ENCODE results near the gene TWSG1.
"Not testable (repeated sequence)": the region's sequence is repeated elsewhere in the genome, so short reads cannot be mapped to it uniquely, and the experiment has no call there.

The TWSG1 gene

DNA sequence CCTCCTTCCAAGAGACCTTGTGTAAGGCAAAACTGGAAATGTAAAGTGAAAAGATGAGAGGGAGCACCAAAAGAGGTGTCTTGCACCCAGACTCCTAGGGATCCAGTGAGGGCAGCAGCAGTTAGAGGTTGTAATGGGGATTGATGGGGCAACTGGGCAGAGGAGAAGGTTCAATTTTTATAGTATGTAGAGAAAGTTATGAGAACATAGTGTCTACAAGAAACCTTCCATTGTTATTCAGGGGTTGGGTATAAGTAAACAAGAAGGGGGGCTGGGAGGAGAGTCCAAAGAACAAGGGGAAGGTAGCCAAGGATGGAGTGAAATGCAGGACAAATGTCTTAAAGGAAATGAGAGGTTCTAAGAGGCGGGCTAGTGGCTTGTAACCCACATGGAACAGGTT, 89.1 kb downstream of the TWSG1 start:
- not testable (repeated sequence) for DNase-seq (ENCODE audit: low read depth in 3 of 3)

DNA sequence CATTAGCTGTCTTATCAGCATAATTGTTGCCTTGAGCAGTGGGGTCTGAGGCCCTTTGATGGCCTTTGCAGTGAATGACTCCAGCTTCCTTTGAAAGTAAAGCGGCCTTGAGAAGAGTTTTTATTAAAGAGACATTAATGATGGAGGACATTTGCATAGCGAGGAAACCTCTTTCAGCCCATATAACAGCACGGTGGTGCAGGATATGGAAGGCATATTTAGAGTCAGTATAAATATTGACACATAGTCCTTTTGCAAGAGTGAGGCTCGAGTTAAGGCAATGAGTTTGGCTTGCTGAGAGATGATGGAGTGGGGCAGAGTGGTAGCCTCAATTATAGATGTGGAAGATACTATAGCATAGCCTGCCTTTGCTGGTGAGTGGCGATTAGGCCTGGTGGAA, 89.7 kb downstream of the TWSG1 start:
- DNase-seq (ENCODE audit: low read depth in 3 of 3): not testable (repeated sequence)

DNA sequence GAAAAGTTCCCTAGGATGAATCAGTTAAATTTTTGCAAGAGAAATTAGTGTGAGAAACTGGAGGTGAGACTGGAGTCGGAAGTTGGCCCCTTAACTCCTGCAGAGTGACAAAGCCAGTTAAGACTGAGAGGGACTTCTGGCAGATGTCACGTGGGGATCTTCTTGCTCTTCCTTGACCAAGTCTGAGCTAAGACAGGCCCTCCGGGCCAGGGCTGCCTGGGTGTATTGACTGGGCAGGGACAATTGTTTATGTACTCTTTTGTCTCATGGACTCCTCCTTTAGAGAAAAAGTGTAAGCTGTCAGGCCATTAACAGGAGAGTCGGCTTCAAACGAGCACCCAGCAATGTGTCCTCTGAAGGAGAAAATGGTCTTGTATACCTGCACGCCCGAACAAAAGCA, 92.2 kb downstream of the TWSG1 start:
- DNase-seq (ENCODE audit: low read depth in 3 of 3): no peak

DNA sequence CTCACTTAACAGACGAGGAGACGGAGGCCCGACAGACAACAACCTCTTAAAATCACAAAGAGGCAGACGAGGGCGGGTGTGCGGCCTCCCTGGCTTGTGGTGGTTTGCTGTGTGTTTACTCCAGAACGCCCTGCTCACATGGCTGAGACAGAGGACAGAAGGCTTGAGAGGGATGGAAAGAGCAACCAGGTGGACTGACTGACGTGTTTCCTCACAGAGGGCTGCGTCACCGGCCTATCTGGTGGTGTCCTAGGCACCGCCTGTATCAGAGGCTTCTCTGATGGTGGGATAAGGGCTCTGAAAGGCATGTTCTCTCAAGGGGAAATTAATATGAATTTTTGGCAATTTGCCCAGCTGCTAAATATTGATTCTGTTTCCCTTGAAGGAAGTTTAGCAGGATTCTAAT, 93.7 kb downstream of the TWSG1 start:
- DNase-seq (ENCODE audit: low read depth in 3 of 3): no peak

DNA sequence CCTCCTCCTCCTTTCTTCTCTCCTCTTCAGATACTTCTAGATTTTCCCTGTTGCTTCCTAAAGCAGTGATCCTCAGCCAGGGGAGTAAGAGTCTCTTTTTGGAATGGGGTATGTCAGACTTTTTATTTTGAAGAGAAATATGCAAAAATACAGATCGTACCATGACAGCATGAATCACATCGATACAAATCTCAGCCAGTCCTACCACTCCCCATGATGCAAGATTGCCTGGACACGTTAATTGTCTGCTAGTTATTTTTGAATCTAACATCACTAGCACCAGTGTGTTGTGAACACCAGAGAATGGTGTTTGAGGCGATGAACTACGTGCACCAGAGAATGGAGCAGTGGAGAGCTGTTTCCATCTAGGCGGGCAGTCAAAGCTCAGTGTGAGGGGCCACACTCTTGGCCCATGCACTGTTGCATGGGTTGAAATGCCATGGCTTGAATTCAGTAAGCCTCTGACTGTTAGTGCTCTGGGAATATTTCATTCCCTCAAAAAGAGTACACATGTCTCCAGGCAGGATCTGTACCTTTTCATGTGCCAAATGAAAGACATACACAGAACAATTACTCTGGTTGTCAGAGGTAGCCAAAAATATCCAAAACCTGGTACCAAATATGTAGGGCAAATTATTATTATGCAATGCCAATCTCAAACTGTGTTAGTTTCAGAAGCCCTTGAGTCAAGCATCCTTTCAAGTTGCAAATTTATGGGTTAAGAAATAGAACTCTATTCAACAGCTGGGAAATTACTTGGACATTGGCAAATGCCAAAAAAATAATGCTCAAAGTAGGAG, 94.5 kb downstream of the TWSG1 start:
- no peak for DNase-seq (ENCODE audit: low read depth in 3 of 3)

DNA sequence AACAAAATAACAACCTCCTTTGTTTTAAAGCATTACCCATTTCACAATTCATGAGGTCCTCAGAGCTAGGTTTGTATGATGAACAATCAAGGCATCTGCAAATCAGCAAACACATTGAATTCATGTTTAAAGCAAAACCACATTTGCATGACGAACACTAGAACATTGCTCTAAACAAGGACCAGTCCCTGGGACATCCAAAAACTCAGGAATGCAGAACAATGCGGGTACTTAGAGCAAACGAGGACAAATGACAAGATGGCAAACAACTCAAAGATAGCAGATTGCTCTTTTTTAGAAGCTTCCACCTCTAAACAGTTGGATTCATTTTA, 95.1 kb downstream of the TWSG1 start:
- DNase-seq (ENCODE audit: low read depth in 3 of 3): no peak

DNA sequence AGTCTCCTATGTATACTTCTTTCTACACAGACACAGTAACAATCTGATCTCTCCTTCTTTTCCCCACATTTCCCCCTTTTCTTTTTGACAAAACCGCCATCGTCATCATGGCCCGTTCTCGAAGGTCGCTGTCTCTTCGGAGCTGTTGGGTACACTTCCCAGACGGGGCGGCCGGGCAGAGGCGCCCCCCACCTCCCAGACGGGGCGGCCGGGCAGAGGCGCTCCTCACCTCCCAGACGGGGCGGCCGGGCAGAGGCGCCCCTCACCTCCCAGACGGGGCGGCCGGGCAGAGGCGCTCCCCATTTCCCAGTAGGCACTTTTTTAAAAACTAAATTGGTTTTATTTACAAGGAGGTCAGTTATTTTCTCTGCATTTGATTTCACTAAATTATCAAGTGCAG, 95.7 kb downstream of the TWSG1 start:
- not testable (repeated sequence) for DNase-seq (ENCODE audit: low read depth in 3 of 3)

DNA sequence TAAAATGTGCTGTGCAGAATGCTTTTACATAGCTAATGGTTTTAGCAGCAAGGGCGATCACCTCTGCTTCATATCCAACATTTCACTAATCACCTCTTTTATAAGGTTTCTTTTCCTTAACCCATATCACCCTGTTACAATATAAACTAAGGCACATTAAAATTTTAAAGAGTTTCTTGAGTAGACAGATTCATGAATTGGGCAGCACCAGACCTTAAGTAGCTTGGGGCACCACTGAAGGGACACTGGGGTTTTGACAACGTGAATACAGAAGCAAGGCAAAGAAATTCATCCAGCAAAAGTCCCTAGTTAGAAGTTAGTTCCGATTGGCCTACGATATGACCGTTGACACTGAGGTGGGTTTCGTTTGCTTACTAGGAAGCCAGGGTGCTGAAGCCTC, 96.7 kb downstream of the TWSG1 start:
- no peak for DNase-seq (ENCODE audit: low read depth in 3 of 3)

DNA sequence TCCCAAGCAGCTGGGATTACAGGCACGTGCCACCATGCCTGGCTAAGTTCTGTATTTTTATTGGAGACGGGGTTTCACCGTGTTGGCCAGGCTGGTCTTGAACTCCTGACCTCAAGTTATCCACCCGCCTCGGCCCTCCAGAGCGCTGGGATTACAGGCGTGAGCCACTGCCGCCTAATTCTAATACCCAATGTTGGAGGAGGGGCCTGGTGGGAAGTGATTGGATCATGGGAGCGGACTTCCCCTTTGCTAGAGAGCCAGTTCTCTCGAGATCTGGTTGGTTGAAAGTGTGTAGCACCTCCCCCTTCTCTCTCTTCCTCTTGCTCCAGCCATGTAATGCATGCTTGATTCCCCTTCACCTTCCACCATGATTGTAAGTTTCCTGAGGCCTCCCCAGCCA, 98.5 kb downstream of the TWSG1 start:
- DNase-seq (ENCODE audit: low read depth in 3 of 3): not testable (repeated sequence)

DNA sequence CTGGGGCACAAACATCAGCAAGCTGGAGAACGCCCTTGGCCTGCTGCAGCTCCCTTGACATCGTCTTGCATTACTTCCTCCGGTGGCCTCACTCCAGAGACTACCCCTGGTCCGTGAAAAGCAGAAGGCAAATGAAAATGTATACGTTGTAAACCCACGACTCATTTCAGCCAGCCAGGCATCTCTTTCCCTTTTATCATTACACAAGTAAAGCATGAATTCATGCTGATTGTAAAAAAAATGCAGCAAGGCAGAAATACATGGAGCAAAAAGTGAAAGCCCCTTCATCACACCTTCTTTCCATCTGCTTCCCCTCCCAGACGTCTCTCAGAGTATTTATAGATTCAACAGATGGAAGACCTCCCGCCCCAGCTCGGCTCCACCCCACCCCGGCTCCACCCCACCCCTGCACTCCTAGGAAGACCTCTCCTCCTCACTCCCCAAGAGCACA, 99.1 kb downstream of the TWSG1 start:
- no peak for DNase-seq (ENCODE audit: low read depth in 3 of 3)

DNA sequence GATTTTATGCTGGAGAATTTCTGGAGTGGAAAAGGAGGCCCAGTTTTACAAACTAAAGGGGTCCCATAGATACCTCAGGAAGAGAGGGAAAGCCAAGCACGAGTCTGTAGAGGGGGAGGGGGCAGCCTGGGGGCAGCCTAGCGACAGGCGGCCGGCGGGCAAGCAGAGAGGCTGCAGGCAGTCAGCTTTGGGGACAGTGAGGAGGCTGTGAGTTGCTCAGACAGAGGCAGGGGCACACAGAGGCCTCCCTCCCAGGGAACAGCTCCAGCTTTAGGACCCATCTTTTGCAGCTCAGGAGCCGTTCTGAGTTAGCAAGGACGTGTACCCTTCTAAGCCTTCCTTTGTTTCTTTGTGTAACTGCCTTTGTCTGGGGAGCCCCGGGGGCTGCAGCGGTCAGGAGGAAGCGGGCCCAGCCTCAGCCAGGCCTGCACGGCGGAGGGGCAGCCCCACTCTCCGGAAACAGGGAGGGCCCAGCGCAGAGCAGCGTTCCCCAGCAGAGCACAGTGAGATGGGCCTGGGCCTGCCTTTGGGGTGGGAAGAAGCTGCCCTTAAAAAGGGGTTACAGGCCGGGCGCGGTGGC, 99.6 kb downstream of the TWSG1 start:
- DNase-seq (ENCODE audit: low read depth in 3 of 3): no peak

DNA sequence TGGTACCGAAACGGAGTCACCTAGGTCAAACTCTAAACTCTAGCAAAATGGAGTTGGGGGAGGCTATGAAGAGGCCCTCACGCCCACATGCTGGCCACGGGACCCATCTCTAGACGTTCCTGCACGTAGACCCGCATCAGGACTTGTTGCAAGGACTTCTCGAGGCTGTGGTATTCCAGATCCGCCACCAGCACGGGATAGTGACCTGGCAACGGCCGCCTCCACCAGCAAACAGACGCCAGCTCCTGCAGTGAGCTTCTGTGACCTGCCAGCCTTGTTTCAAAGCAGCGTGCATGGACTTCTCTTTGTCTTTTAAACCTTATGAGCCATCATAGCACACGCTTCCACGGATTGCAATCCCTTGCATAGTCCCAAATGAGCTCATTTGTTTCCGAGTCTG, 100.5 kb downstream of the TWSG1 start:
- no peak for DNase-seq (ENCODE audit: low read depth in 3 of 3)

DNA sequence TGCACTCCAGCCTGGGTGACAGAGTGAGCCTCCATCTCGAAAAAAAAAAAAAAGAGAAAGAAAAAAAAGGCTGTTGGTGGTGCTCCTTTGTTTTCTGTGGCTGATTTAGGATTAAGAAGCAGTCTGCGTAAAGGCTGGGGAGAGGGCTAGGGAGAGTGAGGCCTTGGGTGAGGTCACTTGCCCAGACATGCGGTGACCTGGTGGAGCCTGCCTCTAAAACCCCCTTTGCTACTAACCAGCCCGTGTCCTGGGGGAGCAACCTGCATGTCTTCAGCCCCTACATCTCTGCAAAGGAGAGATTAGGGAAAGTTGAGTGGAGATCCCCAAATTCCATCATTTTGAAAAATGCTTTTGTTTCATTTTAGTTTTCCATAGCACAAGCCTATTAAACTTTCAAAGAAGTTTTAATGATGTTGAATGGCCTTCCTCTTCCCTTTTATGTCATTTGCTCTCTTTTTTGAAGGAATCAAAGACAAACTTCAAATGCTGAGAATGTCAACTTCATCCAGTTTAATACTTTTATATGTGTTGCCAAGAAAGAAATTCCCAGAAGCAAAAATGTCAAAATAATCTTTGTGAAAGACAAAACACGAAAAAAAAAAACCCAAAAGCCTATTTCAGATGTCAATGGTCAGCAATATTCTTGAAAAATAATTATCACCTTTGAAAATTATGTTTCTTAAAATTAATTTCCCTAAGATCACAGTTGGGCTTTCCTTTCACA, 101.8 kb downstream of the TWSG1 start:
- no peak for DNase-seq (ENCODE audit: low read depth in 3 of 3)

DNA sequence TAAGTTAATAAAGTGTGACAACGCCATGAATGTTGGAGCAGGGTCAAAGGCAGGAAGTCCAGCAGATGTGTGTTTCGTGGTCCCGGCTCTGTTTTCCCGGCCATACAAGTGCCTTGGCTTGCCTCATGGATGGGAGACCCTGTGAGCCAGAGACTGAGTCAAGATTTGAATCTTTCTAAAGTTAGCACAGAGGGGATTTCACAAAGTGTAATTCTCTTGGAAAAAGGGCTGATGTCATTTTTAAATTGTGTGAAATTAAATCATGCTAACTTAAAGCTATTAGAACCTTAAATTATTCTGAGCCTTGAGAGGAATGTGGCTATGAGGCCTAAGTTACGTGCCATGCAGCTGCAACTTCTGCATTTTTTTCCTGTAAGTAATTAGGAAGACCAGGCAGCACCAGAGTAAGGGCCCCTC, 102.5 kb downstream of the TWSG1 start:
- DNase-seq (ENCODE audit: low read depth in 3 of 3): no peak

DNA sequence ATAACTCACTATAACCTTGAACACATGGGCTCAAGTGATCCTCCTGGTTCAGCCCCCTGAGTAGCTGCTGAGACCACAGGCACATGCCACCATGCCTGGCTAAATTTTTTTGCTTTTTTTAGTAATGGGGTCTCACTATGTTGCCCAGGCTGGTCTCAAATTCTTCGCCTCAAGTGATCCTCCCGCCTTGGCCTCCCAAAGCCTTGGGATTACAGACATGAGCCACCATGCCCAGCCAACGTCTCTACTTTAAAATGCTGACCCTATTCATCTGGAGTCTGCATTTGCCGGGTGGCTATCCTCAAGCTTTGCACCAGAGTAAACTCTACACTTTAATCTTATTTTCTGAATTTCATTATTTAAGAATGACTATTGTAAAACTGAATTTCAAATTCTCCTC, 103.1 kb downstream of the TWSG1 start:
- no peak for DNase-seq (ENCODE audit: low read depth in 3 of 3)

DNA sequence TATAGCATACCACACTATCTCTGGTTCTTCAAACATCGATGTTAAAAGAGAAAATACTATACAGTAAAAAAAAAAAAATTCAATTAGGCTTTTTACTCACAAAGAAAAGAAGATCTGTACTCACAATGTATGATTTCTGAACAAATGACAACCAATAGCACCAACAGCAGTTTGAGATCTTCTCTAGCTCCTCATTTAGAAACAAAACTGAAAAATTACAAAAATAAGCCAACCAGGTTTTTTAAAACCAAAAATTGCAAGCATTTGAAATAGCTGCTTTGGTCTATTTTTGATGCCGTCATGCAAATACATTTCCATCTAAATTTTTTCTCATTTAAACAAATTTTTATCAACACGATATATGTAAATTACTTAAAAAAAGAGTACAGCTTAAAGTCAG, 106.5 kb downstream of the TWSG1 start:
- no peak for DNase-seq (ENCODE audit: low read depth in 3 of 3)

DNA sequence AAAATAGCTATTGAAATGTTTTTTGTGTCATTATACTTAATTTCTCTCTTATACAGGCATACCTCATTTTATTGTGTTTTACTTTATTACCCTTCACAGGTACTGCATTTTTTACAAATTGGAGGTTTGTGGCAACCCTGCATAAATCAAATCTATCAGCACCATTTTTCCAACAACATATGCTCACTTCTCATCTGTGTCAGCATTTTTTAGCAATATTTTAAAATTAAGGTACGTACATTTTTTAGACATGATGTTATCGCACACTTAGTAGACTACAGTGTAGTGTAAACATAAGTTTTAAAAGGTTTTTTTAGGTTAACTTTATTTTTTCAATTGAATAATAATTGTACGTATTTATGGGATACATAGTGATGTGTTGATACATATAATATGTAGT, 110.0 kb downstream of the TWSG1 start:
- no peak for DNase-seq (ENCODE audit: low read depth in 3 of 3)

DNA sequence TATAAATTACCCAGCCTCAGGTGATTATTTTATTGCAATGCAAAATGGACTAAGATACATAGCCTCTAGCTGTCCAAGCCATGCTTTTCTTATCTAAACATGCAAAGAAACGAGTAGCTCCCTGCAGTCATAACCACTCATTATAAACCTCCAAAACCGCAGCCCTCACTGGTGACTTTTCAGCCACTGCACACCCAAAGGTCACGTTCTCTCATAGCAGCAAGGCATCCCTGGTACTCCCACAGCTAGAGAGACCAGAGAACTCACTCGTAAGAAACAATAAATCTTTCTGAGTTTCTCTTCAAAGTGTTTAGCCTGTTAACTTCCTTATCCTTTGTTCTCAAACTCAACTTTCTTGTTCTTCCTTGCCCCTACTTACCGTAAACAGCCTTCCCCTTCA, 112.3 kb downstream of the TWSG1 start:
- no peak for DNase-seq (ENCODE audit: low read depth in 3 of 3)

DNA sequence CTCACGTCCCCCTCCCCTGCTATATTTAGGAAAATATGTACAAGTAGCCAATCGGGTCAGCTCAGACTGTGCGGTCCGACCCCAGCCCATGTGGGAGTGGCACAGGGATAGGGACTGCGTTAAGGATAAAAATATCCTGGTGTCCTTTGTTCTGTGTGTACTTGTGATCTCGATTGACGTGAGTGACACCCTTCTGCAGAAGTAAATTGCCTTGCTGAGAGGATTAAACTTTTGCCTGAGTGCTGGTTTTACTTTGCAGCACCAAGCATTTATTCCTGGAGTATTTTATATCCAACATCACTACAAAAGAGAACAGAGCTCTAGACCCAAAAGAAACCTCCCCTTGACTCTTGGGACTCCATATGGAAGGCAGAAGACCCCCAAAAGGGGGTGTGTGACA, 112.8 kb downstream of the TWSG1 start:
- no peak for DNase-seq (ENCODE audit: low read depth in 3 of 3)

DNA sequence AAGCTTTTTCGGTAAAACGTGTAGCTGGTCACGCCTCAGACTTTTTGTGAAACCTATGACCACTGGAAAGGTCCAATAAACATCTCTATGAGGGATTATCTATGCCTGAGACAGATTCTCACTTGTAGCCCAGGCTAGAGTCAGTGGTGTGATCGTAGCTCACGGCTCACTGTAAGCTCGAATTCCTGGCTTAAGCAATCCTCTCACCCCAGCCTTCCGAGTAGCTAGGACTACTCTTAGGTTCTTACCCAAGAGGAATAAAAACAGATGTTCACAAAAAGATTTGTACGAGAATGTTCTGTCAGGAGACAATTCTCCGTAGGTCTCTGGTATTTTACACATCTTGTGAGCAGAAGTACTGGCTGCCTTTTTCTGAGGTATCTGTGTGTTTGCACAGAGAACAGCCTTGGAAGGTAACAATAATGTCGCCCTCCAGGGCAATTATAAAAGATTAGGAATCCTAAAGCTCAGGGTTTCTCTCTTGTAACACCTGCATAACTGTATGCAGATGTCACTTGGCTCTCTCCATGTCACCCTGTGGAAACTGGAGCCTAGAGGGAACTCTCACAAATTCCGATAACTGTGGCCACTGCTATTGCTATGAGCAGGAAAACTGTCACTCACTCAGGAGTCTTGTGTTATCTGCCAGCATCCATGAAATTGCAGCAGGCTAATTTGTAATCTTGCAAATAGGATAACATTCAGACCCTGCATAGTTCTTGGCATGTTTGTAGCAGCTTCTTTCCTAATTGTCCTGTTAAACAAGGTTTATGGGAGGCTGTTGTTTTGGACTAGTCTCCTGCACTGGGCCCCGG, 115.2 kb downstream of the TWSG1 start:
- no peak for DNase-seq (ENCODE audit: low read depth in 3 of 3)

DNA sequence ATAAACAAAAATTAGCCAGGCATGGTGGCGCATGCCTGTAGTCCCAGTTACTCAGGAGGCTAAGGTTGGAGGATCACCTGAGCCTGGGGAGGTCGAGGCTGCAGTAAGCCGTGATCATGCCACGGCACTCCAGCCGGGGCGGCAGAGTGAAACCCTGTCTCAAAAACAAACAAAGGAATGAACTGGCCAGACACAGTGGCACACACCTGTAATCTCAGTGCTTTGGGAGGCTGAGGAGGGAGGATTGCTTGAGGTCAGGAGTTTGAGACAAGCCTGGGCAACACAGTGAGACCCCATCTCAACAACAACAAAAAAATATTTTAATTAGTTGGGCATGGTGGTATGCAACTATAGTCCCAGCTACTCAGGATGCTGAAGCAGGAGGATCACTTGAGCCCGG, 116.3 kb downstream of the TWSG1 start:
- not testable (repeated sequence) for DNase-seq (ENCODE audit: low read depth in 3 of 3)

Measured in stimulated activated CD4-positive, alpha-beta T cell treated with anti-CD3 and anti-CD28 coated beads, TNF-alpha, amount 100 ng/mL, for 24 hours (primary cell).